ENCODE results near the gene UCP1. TPM values are rescaled to one million over a fixed set of nuclear protein-coding genes. Genes with fewer than 3 reads are reported as not detected.

Gene UCP1
- total RNA-seq, 1 donor from 2014 or later, result 0.25 TPM

Small RNA genes lying within 50 kb of the gene (small RNA-seq; reads per million reads assigned to genes)
- gene AC108019.1 (ENCODE audit: low replicate concordance) (not detected), gene RN7SL152P (ENCODE audit: low replicate concordance) (not detected)

Other genes with a start within 250 kb of the UCP1 start
- gene SCOC, start 195.3 kb downstream of the UCP1 start, total RNA-seq, result 74.0 TPM
- gene CLGN, start 141.3 kb downstream of the UCP1 start, total RNA-seq, result 4.2 TPM
- gene MGAT4D, start 70.7 kb downstream of the UCP1 start, total RNA-seq, result not detected
- gene ELMOD2, start 44.8 kb downstream of the UCP1 start, total RNA-seq, result 34.4 TPM
- gene TBC1D9, start 187.4 kb upstream of the UCP1 start, total RNA-seq, result 57.0 TPM

Data from temporal lobe (tissue), 2 donors.